SK-N-SH treated with all-trans-retinoic acid at 6 μM for 48 hours (cell line): ENCODE measurements around the gene PPP4R4.

Source experiments
- ATAC-seq: fragments of 200-7000 bp; cut with Tn5 transposase; 3 replicates; pipeline ENCODE4 v1.9.1; 2020; ENCODE audit warnings: mild to moderate bottlenecking, moderate library complexity
- ARNTL ChIP-seq: fragments of 450-650 bp; formaldehyde crosslinking; IDR thresholded peaks from 2 replicates; pipeline ENCODE4 v1.5.0; 2020; ENCODE audit warnings: low read depth, mild to moderate bottlenecking, moderate library complexity, borderline replicate concordance
- CREB5 ChIP-seq: fragments of 250-450 bp; sonication (Bioruptor Pico); IDR thresholded peaks from 2 replicates; pipeline ENCODE4 v1.5.1; 2020; ENCODE audit warnings: low read depth, mild to moderate bottlenecking, moderate library complexity
- CSRNP3 ChIP-seq: fragments of 250-450 bp; sonication (Bioruptor Pico); IDR thresholded peaks from 2 replicates; pipeline ENCODE4 v1.5.1; 2021; ENCODE audit warnings: mild to moderate bottlenecking, moderate library complexity
- ESRRG ChIP-seq: fragments of 250-450 bp; sonication (Bioruptor Pico); IDR thresholded peaks from 2 replicates; pipeline ENCODE4 v1.6.1; 2021; ENCODE audit warnings: mild to moderate bottlenecking
- GLIS3 ChIP-seq: fragments of 250-450 bp; sonication (Bioruptor Pico); IDR thresholded peaks from 2 replicates; pipeline ENCODE4 v1.5.0; 2020; ENCODE audit warnings: mild to moderate bottlenecking, moderate library complexity
- ISL1 ChIP-seq: fragments of 250-450 bp; sonication (Bioruptor Pico); IDR thresholded peaks from 2 replicates; pipeline ENCODE4 v2.1.2; 2022; ENCODE audit warnings: mild to moderate bottlenecking, moderate library complexity
- OSR1 ChIP-seq: fragments of 250-450 bp; sonication (Bioruptor Pico); IDR thresholded peaks from 2 replicates; pipeline ENCODE4 v1.8.0; 2022; ENCODE audit warnings: moderate library complexity, mild to moderate bottlenecking, inconsistent platforms
- PPARA ChIP-seq: fragments of 250-450 bp; sonication (Bioruptor Pico); IDR thresholded peaks from 2 replicates; pipeline ENCODE4 v1.5.0; 2020; ENCODE audit warnings: mild to moderate bottlenecking, borderline replicate concordance
- SNAI2 ChIP-seq: fragments of 250-450 bp; sonication (Bioruptor Pico); IDR thresholded peaks from 2 replicates; pipeline ENCODE4 v1.5.0; 2020; ENCODE audit warnings: mild to moderate bottlenecking, moderate library complexity
- TCF4 ChIP-seq: fragments of 250-450 bp; sonication (Bioruptor Pico); IDR thresholded peaks from 2 replicates; pipeline ENCODE4 v1.8.0; 2021; ENCODE audit warnings: mild to moderate bottlenecking, moderate library complexity, borderline replicate concordance
- TOX ChIP-seq: fragments of 250-450 bp; sonication (Bioruptor Pico); IDR thresholded peaks from 2 replicates; pipeline ENCODE4 v1.8.0; 2021; ENCODE audit warnings: mild to moderate bottlenecking, moderate library complexity, borderline replicate concordance
- ZC3H10 ChIP-seq: fragments of 250-450 bp; sonication (Bioruptor Pico); IDR thresholded peaks from 2 replicates; pipeline ENCODE4 v1.5.1; 2021; ENCODE audit warnings: mild to moderate bottlenecking, moderate library complexity
- ZFP3 ChIP-seq: fragments of 250-450 bp; sonication (Bioruptor Pico); IDR thresholded peaks from 2 replicates; pipeline ENCODE4 v1.5.0; 2020; ENCODE audit warnings: mild to moderate bottlenecking, moderate library complexity
- ZFP30 ChIP-seq: fragments of 450-650 bp; formaldehyde crosslinking; IDR thresholded peaks from 2 replicates; pipeline ENCODE4 v1.5.0; 2022; ENCODE audit warnings: mild to moderate bottlenecking, moderate library complexity
- ZNF565 ChIP-seq: fragments of 450-650 bp; formaldehyde crosslinking; conservative IDR thresholded peaks from 2 replicates; pipeline ENCODE4 v1.5.0; 2020; ENCODE audit warnings: low read depth, mild to moderate bottlenecking, moderate library complexity
- ZNF70 ChIP-seq: fragments of 450-650 bp; formaldehyde crosslinking; IDR thresholded peaks from 2 replicates; pipeline ENCODE4 v1.5.0; 2020; ENCODE audit warnings: mild to moderate bottlenecking, moderate library complexity
- ZNF8 ChIP-seq: fragments of 450-650 bp; formaldehyde crosslinking; IDR thresholded peaks from 2 replicates; pipeline ENCODE4 v1.5.0; 2020; ENCODE audit warnings: mild to moderate bottlenecking, moderate library complexity
- TF ChIP-seq, protein P1 (sequence below): fragments of 250-450 bp; sonication (Bioruptor Pico); IDR thresholded peaks from 2 replicates; pipeline ENCODE4 v1.8.0; 2020; ENCODE audit warnings: mild to moderate bottlenecking, moderate library complexity, borderline replicate concordance
- TF ChIP-seq, protein P2 (sequence below): fragments of 250-450 bp; sonication (Bioruptor Pico); IDR thresholded peaks from 2 replicates; pipeline ENCODE4 v1.5.0; 2020; ENCODE audit warnings: mild to moderate bottlenecking, moderate library complexity

Gene PPP4R4

GRCh38 chr14:94316692-94317091, 142.6 kb downstream of the PPP4R4 start (continued):
- no peak for TF ChIP-seq SNAI2 (CRISPR knock-in tag)

DNA sequence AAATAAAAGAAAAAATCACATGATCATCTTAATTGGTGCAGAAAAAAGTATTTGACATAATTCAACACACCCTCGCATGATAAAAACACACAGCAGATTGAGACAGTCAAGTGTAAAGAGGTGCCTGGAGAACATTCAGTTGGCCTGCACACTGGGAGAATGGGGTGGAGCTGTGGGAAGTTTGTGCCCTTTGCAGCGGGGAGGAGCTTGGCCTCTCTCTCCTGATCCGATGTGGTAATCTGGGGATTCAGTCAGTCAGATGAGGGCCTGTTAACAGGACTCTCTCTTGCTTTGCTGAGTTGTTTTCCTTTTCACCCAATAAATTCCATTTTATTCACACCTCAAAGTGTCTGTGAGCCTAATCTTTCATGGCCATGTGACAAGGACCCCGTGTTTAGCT, 143.1 kb downstream of the PPP4R4 start:
- ATAC-seq: no peak
- no peak for TF ChIP-seq TOX
- TF ChIP-seq ZC3H10 (CRISPR knock-in tag): no peak
- no peak for TF ChIP-seq ZNF8 (CRISPR knock-in tag)

DNA sequence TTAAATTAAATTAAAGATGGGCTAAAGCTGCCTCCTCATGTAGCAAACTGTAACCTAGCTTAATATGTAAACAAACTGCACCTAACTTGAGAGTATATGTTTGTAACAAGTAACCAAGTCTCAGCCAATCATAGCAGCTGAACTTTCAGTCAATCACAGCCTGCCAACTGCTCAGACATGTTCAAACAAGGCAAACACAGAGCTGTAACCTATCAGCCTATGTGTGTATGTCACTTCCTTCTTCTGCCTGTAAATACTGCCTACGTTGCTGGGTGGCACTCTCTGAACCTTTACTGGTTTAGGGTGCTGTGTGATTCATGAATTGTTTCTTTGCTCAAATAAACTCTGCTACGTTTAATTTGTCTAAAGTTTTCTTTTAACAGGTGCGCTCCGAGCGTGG, 146.1 kb downstream of the PPP4R4 start:
- TF ChIP-seq ZFP3 (CRISPR knock-in tag) (no peak), ZC3H10 (CRISPR knock-in tag) (no peak), CSRNP3 (CRISPR knock-in tag) (no peak), ZNF8 (CRISPR knock-in tag) (no peak), TOX (no peak), TCF4 (no peak), ZNF70 (CRISPR knock-in tag) (no peak)
- TF ChIP-seq, protein P1, sequence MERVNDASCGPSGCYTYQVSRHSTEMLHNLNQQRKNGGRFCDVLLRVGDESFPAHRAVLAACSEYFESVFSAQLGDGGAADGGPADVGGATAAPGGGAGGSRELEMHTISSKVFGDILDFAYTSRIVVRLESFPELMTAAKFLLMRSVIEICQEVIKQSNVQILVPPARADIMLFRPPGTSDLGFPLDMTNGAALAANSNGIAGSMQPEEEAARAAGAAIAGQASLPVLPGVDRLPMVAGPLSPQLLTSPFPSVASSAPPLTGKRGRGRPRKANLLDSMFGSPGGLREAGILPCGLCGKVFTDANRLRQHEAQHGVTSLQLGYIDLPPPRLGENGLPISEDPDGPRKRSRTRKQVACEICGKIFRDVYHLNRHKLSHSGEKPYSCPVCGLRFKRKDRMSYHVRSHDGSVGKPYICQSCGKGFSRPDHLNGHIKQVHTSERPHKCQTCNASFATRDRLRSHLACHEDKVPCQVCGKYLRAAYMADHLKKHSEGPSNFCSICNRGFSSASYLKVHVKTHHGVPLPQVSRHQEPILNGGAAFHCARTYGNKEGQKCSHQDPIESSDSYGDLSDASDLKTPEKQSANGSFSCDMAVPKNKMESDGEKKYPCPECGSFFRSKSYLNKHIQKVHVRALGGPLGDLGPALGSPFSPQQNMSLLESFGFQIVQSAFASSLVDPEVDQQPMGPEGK (CRISPR knock-in tag): no peak
- no peak for ATAC-seq

DNA sequence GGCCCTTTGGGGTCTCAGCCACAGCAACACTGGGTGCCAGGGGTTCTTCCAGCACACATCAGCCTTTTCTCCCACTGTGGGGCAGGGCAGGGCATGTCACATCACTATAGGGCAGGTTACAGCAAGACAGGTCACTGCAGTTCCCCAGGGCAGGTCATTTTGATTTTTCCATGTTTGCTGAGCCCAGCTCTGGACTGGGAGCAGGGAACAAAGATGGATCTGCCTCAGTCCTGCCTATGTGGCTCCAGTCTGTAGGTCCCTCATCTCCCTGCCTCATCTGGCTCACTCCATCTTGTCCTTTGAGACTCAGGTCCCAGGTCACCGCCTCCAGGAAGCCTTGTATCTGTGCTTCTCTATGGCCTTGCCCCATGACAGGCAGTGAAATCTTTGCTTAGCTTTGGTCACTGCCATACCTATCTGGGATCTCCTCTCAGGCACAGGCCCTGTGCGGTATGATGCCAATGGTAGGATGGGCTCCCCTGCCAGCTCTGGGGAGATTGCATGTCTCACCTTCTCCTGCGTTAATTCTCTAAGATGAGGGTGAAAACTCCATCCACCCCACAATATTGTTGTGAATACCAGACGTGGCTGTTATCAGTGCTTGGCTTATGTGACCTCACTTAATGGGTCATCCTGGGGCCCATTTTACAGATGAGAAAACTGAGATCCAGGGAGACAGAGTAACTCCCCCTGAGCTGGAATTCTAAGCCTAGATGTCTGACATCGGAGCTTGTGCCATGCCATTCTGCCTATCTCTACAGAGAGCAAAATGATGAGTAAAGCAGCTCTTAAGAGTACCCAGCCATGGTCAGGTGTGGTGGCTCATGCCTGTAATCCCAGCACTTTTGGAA, 147.5 kb downstream of the PPP4R4 start:
- TF ChIP-seq ARNTL (CRISPR knock-in tag) (no peak), ESRRG (CRISPR knock-in tag) (no peak), ZC3H10 (CRISPR knock-in tag) (no peak), TOX (no peak), PPARA (CRISPR knock-in tag) (no peak), CSRNP3 (CRISPR knock-in tag) (no peak), ZFP30 (CRISPR knock-in tag) (no peak), SNAI2 (CRISPR knock-in tag) (no peak), ISL1 (CRISPR knock-in tag) (no peak), ZNF8 (CRISPR knock-in tag) (no peak), TCF4 (no peak), OSR1 (CRISPR knock-in tag) (no peak), ZNF565 (CRISPR knock-in tag) (no peak), ZNF70 (CRISPR knock-in tag) (no peak), CREB5 (no peak), GLIS3 (CRISPR knock-in tag) (no peak), ZFP3 (CRISPR knock-in tag) (no peak)
- TF ChIP-seq, protein P2, sequence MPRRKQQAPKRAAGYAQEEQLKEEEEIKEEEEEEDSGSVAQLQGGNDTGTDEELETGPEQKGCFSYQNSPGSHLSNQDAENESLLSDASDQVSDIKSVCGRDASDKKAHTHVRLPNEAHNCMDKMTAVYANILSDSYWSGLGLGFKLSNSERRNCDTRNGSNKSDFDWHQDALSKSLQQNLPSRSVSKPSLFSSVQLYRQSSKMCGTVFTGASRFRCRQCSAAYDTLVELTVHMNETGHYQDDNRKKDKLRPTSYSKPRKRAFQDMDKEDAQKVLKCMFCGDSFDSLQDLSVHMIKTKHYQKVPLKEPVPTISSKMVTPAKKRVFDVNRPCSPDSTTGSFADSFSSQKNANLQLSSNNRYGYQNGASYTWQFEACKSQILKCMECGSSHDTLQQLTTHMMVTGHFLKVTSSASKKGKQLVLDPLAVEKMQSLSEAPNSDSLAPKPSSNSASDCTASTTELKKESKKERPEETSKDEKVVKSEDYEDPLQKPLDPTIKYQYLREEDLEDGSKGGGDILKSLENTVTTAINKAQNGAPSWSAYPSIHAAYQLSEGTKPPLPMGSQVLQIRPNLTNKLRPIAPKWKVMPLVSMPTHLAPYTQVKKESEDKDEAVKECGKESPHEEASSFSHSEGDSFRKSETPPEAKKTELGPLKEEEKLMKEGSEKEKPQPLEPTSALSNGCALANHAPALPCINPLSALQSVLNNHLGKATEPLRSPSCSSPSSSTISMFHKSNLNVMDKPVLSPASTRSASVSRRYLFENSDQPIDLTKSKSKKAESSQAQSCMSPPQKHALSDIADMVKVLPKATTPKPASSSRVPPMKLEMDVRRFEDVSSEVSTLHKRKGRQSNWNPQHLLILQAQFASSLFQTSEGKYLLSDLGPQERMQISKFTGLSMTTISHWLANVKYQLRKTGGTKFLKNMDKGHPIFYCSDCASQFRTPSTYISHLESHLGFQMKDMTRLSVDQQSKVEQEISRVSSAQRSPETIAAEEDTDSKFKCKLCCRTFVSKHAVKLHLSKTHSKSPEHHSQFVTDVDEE (CRISPR knock-in tag): no peak
- no peak for ATAC-seq
